Stimulated activated CD4-positive, alpha-beta T cell treated with anti-CD3 and anti-CD28 coated beads, Interleukin-1b, Interleukin-23, amount 100 ng/mL, for 1 hour (primary cell): ENCODE results near the gene CNTNAP5.

Experiments
- DNase-seq, 2 donors: peaks; one replicate each; pipeline ENCODE4 v3.0.0-alpha.2; 2020; ENCODE audit warnings: low read depth in 2 of 2

Gene CNTNAP5

GRCh38 chr2:124063596-124063995 lies 38.5 kb downstream of the CNTNAP5 start:
- no peak for DNase-seq

DNA sequence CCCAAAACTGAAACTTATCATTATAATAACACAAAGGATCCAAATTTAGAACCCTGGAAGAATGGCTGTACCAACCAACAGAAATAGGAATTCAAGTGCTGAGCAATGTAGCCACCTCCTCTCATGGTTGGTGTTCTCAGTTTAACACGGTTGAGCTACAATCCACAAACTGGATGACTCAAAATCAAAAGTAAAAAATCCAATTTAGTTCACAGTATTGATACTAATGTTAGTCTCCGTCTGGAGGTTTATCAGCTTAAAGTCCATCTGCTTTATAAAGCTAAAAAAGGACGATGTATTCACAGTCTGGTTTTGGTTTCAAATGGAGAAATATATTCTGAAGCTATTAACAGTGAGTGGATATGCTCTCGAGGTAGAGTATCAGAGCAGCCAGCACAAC lies 40.5 kb downstream of the CNTNAP5 start:
- DNase-seq: no peak

DNA sequence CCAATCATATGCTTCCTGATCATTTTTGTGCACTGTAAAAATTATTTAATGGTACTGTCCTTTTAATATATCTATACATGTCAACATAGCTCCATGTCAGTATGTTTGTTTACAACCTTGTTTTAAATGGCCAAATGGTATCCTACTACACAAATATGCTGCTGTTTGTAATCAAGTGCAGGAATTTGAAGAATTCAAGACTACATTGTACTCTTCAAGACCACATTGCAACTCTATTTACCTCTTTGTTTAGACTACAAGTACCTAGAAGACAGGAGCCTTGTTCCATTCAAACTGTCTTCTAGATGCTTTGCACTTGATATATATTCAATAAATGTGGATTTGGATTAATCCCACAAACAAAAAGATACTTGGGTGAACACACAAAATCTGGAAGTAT lies 41.7 kb downstream of the CNTNAP5 start:
- no peak for DNase-seq

- DNase-seq: no peak
These were observed 54.0 kb downstream of the CNTNAP5 start for GRCh38 chr2:124079045-124079444.

DNA sequence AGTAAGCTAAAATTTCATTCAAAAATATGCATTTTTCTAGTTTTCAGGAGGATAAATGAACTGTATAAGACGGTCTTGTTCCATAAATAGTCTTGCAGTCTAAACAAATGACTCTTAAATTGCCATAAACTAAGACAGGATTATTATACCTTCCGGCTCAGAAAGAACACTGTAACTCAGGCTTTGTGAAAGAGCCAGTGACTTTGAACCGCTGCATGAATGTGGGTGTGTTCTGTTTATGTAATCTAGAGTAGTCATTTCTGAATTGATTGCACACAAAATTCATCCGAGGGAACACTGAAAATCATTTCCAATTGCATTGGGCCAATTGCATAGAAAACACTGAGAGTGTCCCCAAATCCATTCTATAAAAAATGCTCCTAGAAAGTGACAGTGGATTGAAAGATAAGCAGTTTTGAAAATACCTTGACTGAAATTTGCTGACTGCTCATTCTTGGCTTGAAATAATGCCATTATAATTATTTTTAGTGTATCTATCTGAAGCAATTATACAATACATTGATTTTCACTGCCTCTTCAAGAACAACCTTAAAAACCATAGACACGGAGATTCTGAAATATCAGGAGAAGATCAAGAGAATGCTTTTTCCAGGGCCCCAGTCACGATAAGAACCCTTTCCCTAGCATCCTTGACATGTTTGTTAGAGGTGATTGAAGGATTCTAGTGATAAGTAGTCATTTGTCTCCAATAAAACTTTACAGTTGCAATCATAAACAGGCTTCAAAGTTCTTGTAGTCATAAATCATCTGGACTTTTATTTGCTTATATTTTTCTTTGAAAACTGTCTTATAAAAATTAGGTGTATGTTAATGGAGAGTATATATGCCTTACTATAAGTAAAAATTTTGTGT lies 55.4 kb downstream of the CNTNAP5 start:
- DNase-seq: no peak

DNA sequence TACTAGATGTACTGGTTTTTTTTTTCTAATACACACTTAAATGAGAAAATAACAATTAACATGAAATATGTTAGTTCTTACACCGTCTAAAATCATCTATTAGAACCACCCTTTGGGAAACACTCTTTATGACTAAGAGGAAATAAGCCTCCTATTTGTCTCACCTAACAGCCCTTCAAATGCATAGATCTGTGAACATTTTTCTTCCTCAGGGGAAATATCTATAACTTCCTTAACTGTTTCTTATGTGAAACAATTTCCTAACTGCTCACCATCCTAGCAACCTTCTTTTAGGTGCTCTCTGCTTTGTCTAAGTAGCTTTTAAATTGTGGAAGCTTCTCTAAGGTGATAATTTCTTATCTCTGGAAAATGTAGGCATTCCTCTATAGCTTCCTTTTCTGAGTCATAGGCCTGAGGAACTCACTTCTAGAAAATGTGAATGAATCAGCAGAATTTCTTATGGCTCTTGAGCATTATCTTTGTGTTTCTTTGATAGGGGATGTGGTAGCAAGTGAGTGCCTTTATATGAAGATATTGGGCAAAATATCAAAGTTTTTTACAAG lies 56.1 kb downstream of the CNTNAP5 start:
- no peak for DNase-seq

DNA sequence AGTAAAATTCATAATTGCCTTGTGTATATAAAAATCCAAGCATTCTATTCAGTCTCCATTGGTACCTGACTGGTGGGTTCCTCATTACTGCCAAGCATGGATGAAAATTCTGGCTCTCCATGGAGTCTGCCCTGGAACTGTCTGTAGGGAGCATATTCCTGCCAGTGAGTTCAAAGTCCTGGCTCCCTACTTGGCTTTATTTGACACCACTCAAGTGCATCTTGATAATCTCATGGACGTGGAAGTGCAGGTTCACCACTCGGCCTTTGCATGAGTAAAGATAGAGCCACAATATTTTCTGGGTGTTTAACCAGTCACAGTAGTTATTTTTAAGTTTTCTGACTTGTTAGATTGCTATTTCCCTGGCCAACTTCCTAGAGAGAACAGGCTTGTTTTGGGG lies 63.5 kb downstream of the CNTNAP5 start:
- DNase-seq: no peak

- no peak for DNase-seq
These were observed 66.6 kb downstream of the CNTNAP5 start for GRCh38 chr2:124091721-124092120.

- no peak for DNase-seq
These were observed 67.6 kb downstream of the CNTNAP5 start for GRCh38 chr2:124092651-124093050.

GRCh38 chr2:124104914-124105313 lies 79.8 kb downstream of the CNTNAP5 start:
- DNase-seq: no peak

DNA sequence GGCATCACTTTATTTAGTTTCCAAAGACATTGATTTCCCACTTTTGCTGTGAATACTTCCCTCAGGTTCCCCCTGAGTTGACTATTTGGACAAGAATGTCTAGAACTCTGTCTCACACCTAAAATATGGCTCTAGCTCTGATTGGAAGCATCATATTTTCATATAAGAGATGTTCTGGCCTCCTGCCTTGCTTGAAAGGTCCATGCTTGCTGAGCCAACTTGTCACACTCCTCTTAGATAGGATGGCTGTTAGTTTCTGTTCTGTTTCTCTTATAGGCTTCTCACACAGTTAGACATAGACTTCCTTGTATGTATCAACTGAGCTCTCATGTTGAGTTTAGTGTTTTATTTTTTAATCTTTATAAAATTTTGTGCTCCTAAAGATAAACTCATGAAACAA lies 87.1 kb downstream of the CNTNAP5 start:
- DNase-seq: no peak

DNA sequence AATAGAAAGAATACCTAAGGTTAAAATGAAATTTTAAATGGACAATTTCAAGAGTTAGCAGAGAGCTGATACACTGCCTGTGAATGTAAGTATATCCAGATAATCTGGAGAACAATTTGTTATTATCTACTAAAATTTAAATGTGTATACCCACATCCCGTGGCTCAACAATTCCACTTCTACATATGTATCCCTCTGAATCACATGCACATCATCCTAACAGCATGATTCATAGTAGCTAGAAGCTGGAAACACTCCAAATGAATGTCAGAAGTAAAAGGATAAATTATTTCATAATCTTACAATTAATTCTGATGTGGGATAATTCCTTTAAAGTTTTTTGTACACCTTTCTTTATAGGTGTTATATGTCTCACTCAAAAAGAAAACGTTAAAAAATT lies 87.9 kb downstream of the CNTNAP5 start:
- no peak for DNase-seq

DNA sequence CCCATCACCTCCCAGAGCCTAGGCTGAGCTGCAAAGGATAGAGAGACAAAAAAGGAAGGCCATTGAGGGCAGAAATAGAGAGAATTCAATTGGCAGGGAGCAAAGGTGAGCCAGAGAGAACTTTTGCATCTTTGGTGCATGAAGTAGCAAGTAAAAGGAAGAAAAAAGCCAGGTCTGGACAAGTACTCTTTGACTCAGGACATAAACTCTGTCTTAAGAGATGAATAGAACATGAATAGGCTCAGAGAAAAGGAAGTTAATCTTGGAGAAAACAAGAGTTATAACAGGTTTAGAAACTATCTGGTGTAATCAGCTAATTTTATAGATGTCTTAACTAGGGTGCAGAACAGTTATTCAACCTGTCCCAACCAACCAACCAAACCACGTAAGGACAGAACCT lies 95.2 kb downstream of the CNTNAP5 start:
- no peak for DNase-seq

GRCh38 chr2:124121106-124121505 lies 96.0 kb downstream of the CNTNAP5 start:
- DNase-seq: no peak

DNA sequence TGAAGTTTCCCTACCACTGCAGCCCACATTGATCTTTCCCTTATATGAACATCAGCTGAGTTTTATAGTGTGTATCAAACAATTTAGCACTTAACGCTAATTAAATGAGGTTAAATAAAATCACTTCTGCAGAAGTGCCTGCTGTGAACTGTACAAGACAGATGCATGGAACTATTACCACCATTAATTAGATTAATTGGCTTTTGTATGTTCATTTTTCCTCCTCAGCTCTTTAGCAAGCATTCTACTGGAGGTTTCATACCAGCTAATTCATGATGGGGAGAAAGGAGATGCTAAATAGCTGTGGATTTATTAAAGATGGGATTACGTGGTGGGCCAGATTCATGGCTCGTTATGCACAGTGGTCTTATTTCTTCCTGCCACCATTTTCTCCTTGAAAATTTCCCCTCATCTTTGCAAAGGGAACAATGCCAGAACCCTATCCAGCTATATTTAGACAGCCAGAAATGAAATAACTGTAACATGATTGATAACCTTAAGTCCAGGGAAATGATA lies 96.7 kb downstream of the CNTNAP5 start:
- DNase-seq: no peak

DNA sequence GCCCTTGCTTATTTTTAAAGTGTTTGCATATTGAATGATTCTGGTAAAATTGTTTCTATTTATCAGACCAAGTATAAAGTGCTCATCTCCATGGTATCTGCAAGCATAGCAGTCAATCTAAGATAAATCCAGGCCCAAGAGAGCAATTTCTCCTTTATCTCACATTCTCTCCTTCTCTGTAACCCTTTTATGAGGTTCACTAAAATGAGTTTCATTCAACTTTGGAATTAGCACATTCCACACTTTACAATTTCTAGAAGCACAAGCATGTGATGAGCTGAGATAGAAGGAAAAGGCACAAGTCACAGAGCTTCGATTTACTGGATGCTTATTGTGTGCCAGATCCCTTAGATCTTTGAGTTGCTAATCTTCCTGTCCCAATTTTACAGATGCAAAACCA lies 97.3 kb downstream of the CNTNAP5 start:
- no peak for DNase-seq

GRCh38 chr2:124131276-124131675 lies 106.2 kb downstream of the CNTNAP5 start:
- no peak for DNase-seq

DNA sequence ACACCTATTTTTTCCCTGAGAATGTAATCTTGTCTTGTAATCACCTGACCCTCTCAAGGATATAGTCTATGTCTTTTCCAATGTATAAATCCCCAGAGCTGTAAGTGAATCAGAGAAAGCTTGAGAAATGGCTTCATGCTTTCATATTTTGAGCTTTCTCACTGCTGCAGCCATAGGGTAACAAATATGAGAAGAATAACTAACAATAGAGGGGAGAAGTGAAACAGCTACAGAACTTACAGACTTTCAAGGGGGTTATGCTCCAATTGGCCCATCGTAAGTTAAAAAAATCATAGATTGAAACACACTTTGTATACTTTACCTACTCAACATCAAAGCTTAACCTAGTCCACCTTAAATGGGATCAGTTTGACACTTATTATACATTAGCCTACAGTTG lies 111.0 kb downstream of the CNTNAP5 start:
- DNase-seq: no peak

- no peak for DNase-seq
These were observed 113.0 kb downstream of the CNTNAP5 start for GRCh38 chr2:124138076-124138475.

DNA sequence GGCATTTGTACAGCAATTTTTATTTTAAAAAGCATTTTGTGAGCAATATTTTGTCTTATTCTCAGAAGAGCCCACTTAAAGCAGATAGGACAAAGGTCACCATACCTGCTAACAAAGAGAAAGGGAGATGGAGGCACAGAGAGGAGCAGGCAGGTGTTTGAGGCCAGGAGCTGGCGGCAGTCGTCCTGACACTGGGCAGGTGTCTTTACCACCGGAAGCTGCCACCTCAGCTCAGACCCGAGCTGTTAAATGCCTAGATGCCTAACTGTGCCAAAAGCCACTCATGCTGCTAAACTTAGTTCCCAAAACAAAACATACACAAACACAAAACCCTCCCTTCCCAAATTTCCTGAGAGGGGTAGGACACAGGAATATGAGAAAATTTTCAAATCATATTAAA lies 120.9 kb downstream of the CNTNAP5 start:
- DNase-seq: no peak

DNA sequence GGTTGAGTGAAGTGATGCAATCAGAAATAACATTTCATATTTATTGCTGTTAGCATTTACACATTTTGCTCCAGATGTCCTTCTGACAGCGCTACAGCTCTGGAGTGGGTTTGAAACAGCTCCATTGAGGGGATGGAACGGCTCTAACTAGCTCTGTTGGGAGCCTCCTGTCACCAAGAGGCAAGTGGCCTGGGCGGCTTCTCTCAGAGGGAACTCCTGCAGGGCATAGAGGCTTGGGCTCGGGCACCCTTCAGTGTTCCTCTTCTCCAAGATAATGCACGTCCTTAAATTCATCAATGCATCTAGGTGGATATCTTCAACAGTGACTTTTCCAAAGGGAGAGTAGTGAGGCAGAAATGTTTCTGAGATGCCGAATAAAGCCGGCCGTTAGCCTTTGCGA lies 122.5 kb downstream of the CNTNAP5 start:
- DNase-seq: no peak

GRCh38 chr2:124149571-124149970 lies 124.5 kb downstream of the CNTNAP5 start:
- DNase-seq: no peak

DNA sequence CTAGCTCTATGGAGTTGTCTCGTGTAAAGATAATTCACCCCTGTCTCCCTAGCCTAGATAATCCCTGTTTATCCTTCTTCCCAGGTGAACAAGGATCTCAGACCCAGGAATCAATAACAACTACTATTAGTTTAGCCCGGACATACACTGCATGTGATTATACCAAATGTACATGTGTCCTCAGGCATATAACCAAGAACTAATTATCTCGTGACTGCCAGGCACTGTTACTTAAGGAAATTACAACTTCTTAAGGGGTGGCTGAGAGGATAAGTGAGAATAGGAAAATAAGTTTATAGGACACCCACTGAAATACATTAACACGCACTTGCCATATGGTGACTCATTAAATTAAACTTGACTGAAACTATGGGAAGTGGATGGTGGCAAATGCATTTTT lies 126.6 kb downstream of the CNTNAP5 start:
- DNase-seq: no peak
